NCI-H69 (cell line): ENCODE data around the gene KLK8.
"Not testable (repeated sequence)": the region's sequence is repeated elsewhere in the genome, so short reads cannot be mapped to it uniquely, and the experiment has no call there.

Experiments
- DNase-seq: peaks from one replicate; lab custom pipeline; 2025; lab: John Stamatoyannopoulos, UW

KLK8 gene

DNA sequence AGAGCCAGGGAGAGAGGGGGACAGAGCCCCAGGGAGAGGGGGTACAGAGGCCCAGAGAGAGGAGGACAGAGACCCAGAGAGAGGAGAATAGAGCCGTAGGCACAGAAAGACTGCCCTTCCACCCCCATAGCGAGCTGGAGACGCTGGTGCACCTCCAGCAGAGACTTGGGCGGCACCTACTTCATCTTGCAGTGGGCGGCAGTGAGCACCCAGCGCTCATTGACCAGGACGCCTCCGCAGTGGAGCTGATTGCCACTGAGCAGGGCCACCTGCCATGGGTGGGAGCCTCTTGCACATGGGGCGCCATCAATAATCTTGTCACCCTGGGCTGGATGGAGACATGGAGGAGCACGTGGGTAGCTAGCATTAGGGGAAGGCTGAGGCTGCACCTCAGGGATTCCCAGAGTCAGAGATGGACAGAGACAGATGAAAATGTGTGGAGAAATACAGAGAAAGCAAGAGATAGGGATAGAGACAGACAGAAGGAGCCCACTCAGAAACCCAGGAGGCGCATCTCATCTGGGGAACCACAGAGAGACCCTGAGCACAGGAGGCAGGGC, 19.7 kb downstream of the KLK8 start:
- no peak for DNase-seq

DNA sequence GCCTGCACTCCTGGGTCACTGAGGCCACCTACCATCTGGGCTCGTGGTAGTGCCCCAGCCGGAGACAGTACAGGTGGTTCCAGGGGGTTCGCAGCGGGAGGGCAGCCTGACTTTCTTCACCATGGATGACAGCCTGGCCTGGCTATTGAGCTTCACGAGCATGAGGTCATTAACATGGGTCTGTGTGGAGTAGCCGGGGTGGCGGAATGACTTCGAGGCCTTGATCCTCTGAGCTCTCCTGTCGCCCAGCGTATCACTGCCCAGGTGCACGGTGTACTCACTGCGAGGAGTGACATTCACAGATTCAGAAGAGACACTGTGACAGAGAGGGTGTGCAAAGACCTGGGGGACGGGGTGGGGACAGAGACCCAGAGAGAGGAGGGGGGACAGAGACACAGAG, 21.2 kb downstream of the KLK8 start:
- DNase-seq = no peak

DNA sequence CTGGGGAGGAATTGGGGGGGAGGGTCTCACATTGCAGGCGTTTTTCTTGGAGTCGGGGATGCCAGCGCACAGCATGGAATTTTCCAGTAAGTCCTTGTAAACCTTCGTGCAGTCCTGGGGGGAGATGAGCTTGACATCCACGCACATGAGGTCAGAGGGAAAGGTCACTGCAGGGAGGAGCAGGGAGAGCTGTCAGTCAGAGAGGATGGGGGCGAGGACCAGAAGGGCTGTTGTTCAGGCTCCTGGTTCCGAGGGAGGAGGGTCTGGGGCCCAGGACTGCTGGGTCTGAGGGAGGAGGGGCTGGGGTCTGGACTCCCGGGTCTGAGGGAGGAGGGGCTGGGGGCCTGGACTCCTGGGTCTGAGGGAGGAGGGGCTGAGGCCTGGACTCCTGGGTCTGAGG, 21.6 kb downstream of the KLK8 start:
- no peak for DNase-seq

- DNase-seq = no peak
Observed at GRCh38 chr19:50978772-50979390, 22.5 kb downstream of the KLK8 start.

- DNase-seq = no peak
Observed at GRCh38 chr19:50977626-50978025, 23.8 kb downstream of the KLK8 start.

- DNase-seq = no peak
Observed at GRCh38 chr19:50975766-50976165, 25.6 kb downstream of the KLK8 start.

DNA sequence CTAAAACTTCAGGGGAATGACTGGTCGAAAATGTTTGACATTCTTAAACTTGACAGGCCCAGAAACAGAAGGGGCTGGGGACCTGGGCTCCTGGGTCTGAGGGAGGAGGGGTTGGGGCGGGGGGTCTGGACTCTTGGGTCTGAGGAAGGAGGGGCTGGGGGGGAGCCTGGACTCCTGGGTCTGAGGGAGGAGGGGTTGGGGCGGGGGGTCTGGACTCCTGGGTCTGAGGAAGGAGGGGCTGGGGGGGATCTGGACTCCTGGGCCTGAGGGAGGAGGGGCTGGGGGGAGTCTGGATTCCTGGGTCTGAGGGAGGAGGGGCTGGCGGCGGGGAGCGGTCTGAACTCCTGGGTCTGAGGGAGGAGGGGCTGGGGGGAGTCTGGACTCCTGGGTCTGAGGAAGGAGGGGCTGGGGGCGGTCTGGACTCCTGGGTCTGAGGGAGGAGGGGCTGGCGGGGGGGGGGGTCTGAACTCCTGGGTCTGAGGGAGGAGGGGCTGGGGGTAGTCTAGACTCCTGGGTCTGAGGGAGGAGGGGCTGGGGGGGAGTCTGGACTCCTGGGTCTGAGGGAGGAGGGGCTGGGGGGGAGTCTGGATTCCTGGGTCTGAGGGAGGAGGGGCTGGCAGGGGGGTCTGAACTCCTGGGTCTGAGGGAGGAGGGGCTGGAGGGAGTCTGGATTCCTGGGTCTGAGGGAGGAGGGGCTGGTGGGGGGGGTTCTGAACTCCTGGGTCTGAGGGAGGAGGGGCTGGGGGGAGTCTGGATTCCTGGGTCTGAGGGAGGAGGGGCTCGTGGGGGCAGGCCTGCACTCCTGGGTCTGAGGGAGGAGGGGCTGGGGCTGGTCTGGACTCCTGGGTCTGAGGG, 26.5 kb downstream of the KLK8 start:
- DNase-seq = no peak

DNA sequence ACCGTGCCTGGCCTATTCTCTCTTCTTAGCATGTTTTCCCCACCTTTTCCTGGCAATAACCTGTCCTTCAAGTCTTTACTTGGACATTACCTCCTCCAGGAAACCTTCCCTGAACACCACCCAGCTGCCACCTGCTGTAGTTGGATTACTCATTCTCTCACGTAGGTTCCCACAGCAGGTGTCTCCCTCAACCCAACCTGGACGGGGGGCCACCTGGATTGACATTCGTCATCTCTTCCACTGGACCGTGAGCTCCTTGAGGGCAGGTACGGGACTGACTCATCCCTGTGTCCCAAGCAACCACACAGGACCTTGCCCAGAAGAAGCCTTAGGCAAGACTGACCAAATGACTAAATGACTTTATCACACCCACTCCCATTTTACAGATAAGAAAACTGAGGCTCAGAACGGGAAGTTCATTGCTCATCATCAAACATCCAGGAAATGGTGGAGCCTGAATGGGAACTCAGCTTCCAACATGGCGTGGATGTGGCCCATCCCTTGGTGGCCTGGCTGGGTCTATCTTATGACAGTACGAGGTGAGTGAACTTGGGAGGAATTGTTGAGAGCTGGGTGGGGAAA, 28.5 kb downstream of the KLK8 start:
- no peak for DNase-seq

- not testable (repeated sequence) for DNase-seq
Observed at GRCh38 chr19:50969810-50970209, 31.6 kb downstream of the KLK8 start.

- DNase-seq = no peak
Observed at GRCh38 chr19:50969413-50969760, 32.0 kb downstream of the KLK8 start, which contains the start of gene KLK6. TSS of gene KLK6 (minus strand) at chr19:50969591. CDS start at chr19:50968104, 1,487 bp downstream.

DNA sequence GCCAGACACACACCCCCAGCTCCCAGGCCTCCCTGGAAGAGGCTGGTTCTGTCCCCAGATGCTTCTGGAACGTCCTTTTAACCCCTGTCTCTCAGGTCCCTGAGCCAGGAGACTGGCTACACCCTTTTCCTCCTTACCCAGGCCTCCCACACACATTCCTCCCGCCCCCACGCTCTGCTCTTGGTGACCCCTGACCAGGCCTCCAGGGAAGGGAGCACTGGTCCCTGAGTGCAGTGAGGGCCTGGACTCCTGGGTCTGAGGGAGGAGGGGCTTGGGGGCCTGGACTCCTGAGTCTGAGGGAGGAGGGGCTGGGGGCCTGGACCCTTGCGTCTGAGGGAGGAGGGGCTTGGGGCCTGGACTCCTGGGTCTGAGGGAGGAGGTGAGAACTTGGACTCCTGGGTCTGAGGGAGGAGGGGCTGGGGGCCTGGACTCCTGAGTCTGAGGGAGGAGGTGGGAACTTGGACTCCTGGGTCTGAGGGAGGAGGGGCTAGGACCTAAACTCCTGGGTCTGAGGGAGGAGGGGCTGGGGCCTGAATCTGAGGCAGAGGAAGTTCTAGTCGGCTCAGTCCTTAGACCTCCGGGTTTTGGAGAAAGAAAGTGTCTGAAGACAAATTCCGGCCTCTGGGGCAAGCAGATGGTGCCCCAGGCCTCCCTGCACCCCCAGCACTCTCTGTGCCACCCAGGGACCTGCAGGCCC, 32.5 kb downstream of the KLK8 start:
- no peak for DNase-seq

DNA sequence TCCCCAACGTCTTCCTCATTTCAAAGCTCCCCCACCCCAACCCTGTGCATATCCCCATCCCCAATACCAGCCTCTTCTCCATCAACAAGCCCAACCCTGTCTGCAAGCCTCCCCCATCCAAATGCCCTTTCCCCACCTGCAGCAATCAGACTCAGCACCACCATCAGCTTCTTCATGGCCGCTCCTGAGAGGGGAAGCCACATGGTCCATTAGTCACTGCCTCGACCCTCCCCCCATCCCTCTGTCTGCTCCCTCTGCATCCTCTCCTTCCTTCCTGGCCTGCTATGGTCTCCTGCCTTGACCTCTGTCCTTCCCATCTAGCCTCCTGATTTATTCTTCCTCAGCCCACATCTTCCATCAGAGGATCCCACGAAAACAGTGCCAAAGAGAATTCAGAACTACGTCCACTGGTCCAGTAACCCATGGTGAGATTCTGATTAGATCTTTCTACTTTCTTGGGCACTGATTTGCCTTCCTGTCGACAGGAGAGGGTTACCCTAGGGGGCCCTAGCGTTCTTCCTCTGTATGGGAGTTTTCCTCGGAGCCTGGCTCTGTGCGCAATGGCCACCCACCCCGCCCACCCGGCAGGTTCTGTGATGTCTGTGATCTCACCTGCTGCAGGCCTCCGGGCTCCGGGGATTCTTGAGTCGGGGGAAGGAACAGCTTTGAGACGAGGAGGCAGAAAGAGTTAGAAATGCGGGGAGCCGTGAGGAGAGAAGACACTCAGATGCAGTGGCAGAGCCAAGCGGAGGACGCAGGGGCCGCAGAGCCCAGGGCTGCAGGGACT, 33.3 kb downstream of the KLK8 start:
- DNase-seq = no peak

GRCh38 chr19:50964266-50964665, 37.1 kb downstream of the KLK8 start:
- no peak for DNase-seq

DNA sequence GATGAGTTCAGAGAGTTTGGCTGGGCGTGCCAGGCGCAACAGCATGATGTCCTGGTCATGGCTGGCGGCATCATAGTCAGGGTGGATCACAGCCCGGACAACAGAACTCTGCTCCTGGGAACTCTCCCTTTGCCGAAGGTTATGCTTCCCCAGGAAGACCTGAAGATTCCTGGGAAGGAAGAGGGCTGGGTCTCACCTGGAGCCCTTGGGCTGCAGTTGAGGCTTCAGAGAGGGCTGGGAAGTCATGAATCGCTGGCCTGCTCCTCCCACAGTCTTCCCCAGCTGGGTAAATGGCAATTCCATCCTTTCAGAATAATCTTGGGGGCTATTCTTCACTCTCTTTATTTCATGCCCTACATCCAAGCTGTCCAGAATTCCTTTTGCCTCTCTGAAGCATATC, 38.0 kb downstream of the KLK8 start:
- no peak for DNase-seq

DNA sequence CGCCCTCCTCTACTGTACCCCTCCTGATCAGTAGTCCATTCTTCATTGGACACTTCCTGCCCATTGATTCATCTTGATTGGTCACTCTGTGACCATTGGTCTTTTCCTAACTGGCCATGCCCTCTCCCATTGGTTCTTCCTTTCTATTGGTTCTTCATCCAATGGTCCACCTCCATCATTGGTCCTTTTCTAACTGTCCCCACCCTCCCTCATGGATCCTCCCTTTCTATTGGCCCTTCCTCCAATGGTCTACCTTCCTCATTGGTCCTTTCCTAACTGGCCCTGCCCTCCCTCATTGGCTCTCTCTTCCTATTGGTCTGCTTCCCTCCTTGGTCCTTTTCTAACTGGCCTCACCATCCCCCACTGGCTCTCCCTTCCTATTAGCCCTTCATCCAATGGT, 39.2 kb downstream of the KLK8 start:
- no peak for DNase-seq

GRCh38 chr19:50959731-50960500, 41.5 kb downstream of the KLK8 start:
- no peak for DNase-seq

DNA sequence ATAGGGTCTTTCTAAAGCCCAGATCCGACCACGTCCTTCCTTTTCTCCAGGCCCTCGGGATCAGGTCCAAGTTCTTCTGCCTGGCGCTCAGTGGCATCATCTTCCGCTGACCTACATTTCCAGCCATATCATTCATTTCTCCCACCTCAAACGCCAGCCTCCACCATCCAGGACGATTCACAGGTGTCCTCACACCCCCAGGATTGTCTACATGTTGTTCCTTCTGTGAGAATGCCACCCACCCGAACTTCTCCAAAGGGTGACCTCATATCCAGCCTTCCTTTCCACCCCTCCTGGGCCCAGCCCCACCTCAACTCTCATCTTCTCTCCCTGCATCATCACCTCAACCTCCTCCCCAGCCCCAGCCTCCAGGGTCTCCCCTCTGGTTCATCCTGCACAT, 43.8 kb downstream of the KLK8 start:
- no peak for DNase-seq

DNA sequence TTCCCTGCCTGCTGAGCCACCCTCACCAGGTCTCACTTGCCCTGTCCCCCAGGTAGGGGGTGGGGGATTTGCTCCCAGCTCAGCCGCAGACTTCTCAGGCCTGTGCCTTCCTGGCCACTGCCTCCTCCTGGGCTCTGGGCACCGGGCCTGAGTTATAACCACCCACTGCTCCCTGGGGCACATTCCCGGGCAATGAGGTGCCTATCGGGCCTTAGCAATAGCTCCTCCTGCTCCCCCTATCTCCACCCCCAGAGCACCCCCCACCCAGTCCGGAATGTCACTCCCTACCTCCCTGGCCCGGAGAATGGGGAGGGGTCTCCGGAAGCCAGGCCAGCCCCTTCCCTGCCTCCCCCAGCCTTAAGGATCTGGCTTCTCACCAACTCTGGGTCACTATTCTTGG, 48.5 kb downstream of the KLK8 start, which contains the start of gene KLK5:
Gene KLK5, minus strand, starts transcription at position 129 of the 400 bp plus-strand sequence. CDS start 381 bp downstream, outside the sequence.
- DNase-seq = no peak

DNA sequence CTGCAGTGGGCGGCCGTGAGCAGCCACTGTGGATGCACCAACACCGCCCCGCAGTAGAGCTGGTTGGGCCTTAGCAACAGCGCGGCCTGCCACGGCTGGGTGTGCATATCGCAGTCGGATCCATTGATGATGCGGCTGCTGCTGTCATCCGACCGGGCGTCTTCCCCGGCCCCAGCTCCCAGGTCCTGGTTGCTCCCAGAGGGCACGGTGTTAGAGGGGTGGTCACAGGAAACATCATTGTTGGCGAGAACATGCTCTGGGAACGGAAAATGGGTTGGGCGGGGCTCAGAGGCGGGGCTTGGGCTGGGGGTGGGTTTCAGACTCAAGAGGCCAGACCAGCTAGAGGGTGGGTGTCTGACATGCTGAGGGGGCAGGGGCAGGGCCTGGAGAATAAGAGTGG, 51.5 kb downstream of the KLK8 start:
- no peak for DNase-seq

DNA sequence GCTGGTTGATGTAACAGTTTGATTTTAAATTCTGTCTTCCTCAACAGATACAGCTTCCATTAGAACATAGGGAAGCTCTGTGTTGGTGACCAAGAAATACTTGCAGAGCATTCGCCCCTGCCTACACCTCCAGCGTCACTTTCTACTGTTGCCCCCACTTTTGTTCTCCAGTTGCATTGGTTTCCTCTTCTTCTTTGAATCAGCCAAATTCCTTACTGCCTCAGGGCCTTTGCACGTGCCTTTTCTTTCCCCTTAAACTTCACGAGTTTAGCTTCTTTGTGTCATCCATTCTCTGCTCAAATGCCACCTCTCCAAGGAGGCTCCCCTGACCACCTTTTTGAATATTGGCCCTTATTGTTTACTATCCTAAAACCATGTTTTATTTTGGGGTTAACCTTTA, 54.3 kb downstream of the KLK8 start:
- DNase-seq = no peak
